Thymus (tissue), 14 donors: ENCODE data around the gene CEP128. TPM values are rescaled to one million over a fixed set of nuclear protein-coding genes. Genes with fewer than 3 reads are reported as not detected.

Experiments
- DNase-seq, 9 donors: peaks; one replicate each; pipeline ENCODE4 v3.0.0-alpha.2; 2013; ENCODE audit warnings: low spot score in 9 of 9, low read depth in 6 of 9, missing footprints in 1 of 9
- H3K27ac ChIP-seq, 2 donors: one replicate each; pipeline ENCODE4 v1.5.1; 2013; ENCODE audit warnings: control low read depth in 1 of 2, low read depth in 1 of 2, low read length in 1 of 2, mild to moderate bottlenecking in 1 of 2, moderate library complexity in 1 of 2
- H3K27me3 ChIP-seq, 2 donors: one replicate each; pipeline ENCODE4 v1.5.1; 2013; ENCODE audit warnings: low read length in 1 of 2; ENCODE audit not compliant: control insufficient read depth in 2 of 2, insufficient read depth in 1 of 2
- H3K36me3 ChIP-seq, 2 donors: one replicate each; pipeline ENCODE4 v1.5.1; 2013; ENCODE audit warnings: low read length in 1 of 2, mild to moderate bottlenecking in 1 of 2, moderate library complexity in 1 of 2; ENCODE audit not compliant: control insufficient read depth in 2 of 2, insufficient read depth in 2 of 2
- H3K4me1 ChIP-seq, 2 donors: one replicate each; pipeline ENCODE4 v1.5.1; 2013; ENCODE audit warnings: low read length in 2 of 2; ENCODE audit not compliant: control insufficient read depth in 2 of 2, insufficient read depth in 2 of 2
- H3K4me3 ChIP-seq, 2 donors: one replicate each; pipeline ENCODE4 v1.5.1; 2013; ENCODE audit warnings: low read length in 2 of 2, control low read depth in 1 of 2, mild to moderate bottlenecking in 1 of 2
- H3K9me3 ChIP-seq, 2 donors: one replicate each; pipeline ENCODE4 v1.5.1; 2013; ENCODE audit warnings: low read length in 1 of 2, mild to moderate bottlenecking in 1 of 2; ENCODE audit not compliant: control insufficient read depth in 2 of 2, insufficient read depth in 1 of 2
- WGBS: extraction: QIAGEN DNeasy Blood & Tissue Kit; methylation state at CpG from one replicate; pipeline ENCODE4 v1.1.7; 2013; 5-methylcytosine and 5-hydroxymethylcytosine counted together
- long read RNA-seq, 10 donors: transcript quantifications; one replicate each; lab custom pipeline, GENCODE V29; 2026
- polyA plus RNA-seq: library from polyadenylated mRNA; stranded (reverse); fragments of 200-250 nt; gene quantifications from one replicate; pipeline ENCODE4 v1.2.3, GENCODE V29; 2013
- total RNA-seq: library from RNA; stranded (reverse); fragments of 120-200 nt; gene quantifications from one replicate; pipeline ENCODE4 v1.2.4, GENCODE V29; 2013
- donor health status: healthy.

CEP128 gene
- total RNA-seq (63.5 TPM), polyA plus RNA-seq (7.6 TPM)
- long read RNA-seq, donor 1 = 0 reads
- long read RNA-seq, donor 2 = 0 reads
- long read RNA-seq, donor 3, partial matches to known transcripts = 0 of 3 reads
- long read RNA-seq, donor 3, other reads (novel, unspliced or antisense) = 0 of 3 reads
- long read RNA-seq, donor 4 = 0 reads
- long read RNA-seq, donor 5 = 0 reads
- long read RNA-seq, donor 6, partial matches to known transcripts = 0 of 3 reads
- long read RNA-seq, donor 6, other reads (novel, unspliced or antisense) = 0 of 3 reads
- long read RNA-seq, donor 7 = 0 reads
- long read RNA-seq, donor 8 = 0 reads
- long read RNA-seq, donor 9, partial matches to known transcripts = 0 of 1 reads
- long read RNA-seq, donor 9, other reads (novel, unspliced or antisense) = 0 of 1 reads
- long read RNA-seq, donor 10 = 0 reads

DNA sequence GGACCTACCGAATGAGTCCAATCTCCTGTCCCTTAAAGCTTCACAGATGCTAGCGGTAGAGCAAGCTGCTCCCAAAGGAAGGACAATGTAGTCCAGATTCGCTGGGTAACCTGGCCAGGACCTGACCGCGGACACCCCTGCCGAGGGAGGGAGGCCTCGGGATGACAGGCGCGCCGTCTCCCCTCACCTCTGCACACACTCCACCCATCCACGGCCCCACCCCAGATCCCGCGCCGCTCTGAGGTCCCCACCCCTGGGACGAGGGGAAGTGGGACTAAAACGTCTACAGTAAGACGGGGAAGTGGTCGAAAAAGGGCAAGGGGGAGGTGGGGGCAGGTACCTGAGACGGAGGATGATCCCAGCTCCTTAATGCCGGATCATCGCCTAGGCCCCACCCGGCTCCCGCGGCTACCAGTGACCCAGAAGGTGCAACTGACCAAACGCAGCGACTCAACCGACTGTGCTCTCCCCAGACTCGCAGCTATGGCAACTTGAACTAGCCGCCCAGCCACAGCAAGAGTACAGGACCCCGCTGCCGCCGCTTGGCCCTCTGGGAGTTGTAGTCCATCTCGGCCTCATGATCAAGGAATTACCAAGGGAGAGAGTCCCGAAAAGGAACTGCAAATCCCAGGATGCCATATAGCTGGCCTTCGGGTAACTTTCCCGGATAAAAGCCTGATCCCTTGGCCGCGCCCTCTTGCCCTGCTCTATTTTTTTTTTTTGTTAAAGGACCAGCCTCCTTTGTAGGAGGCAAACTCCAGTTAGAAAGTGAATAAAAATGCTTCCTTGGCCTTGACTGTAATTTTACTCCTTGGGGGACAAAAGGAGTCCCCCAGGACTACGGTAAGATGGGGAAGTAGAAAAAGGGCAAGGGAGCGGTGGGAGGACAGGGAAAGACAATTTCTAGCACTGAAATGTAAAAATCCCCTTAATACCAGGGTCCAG, at the start of gene CEP128:
Gene CEP128, minus strand, starts transcription at position 498 of the 945 bp plus-strand sequence.
- Histone ChIP-seq H3K36me3 (peaks cover 6 to 14% of the 10 kb centered on the region in 2 donors), H3K4me1 (peaks cover 10 to 12% of the 10 kb centered on the region in 2 donors), H3K4me3 (peak within 1 kb of the TSS; percentile 63 to 76), H3K27me3 (no peaks in the 10 kb centered on the region), H3K9me3 (no peaks in the 10 kb centered on the region), H3K27ac (peak within 1 kb of the TSS; percentile 22 to 53)
- 1% methylated on average over 40 of the region's 40 CpGs for WGBS
- DNase-seq = peak in 8 of 9 donors; percentile 74 to 91 (median 83)

DNA sequence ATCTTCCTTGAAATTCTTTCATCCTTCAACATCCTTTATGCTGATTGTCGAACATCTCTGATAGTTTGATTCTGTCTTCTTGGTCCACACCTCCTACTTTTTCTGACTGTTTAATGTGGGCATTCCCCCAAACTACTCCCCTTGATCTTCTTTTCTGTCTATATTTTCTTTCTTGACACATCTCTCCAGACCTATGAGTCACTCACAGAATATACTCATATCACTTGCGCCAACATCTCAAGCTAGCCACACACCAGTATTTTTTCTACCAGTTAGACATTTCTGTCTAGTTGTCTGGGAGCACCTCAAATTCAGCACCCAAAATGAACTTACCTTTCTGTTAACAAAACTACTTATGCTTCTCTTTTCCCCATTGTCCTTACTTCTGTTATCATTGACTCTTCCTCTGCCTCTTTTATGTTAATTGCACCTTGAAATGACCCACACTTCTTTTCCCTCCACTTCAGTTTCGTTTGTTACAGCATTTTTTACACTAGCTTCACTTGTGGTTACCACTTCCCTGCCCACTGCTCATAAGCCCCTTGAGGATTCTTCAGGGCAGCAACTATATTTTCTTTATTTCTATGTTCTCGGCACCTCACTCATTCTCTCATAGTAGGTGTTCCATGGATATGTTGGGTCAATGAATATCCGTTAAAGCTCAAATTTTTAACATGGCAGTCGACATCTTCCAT, 47.3 kb upstream of the CEP128 start:
- Histone ChIP-seq H3K27me3 (no peaks in the 10 kb centered on the region), H3K4me1 (peaks cover 15 to 25% of the 10 kb centered on the region in 2 donors), H3K36me3 (peaks cover 0 to 5% of the 10 kb centered on the region in 2 donors), H3K4me3 (no peak overlapping the region), H3K9me3 (no peaks in the 10 kb centered on the region), H3K27ac (no peak overlapping the region)
- 68% methylated on average over 6 of the region's 6 CpGs for WGBS
- no peak for DNase-seq

- Histone ChIP-seq H3K4me1 (peaks cover 15 to 25% of the 10 kb centered on the region in 2 donors), H3K27me3 (no peaks in the 10 kb centered on the region), H3K36me3 (peaks cover 0 to 5% of the 10 kb centered on the region in 2 donors), H3K4me3 (no peak overlapping the region), H3K27ac (no peak overlapping the region), H3K9me3 (no peaks in the 10 kb centered on the region)
- DNase-seq = no peak
- WGBS = 94% methylated on average over 1 of the region's 1 CpG
Observed at GRCh38 chr14:80988192-80988591, 46.7 kb upstream of the CEP128 start.

GRCh38 chr14:80987235-80988032, 45.9 kb upstream of the CEP128 start:
- Histone ChIP-seq H3K27ac (peak overlapping the region in 1 of 2 donors; percentile 44), H3K36me3 (peaks cover 0 to 5% of the 10 kb centered on the region in 2 donors), H3K4me3 (no peak overlapping the region), H3K9me3 (no peaks in the 10 kb centered on the region), H3K27me3 (no peaks in the 10 kb centered on the region), H3K4me1 (peaks cover 19 to 28% of the 10 kb centered on the region in 2 donors)
- DNase-seq = peak; percentile 58 to 92 (median 82)
- WGBS = 54% methylated on average over 6 of the region's 6 CpGs

GRCh38 chr14:80982711-80983110, 41.2 kb upstream of the CEP128 start:
- Histone ChIP-seq H3K27me3 (no peaks in the 10 kb centered on the region), H3K27ac (no peak overlapping the region), H3K4me3 (no peak overlapping the region), H3K4me1 (peaks cover 45 to 63% of the 10 kb centered on the region in 2 donors), H3K9me3 (no peaks in the 10 kb centered on the region), H3K36me3 (peaks cover 0 to 6% of the 10 kb centered on the region in 2 donors)
- no peak for DNase-seq
- WGBS = 95% methylated on average over 2 of the region's 2 CpGs

DNA sequence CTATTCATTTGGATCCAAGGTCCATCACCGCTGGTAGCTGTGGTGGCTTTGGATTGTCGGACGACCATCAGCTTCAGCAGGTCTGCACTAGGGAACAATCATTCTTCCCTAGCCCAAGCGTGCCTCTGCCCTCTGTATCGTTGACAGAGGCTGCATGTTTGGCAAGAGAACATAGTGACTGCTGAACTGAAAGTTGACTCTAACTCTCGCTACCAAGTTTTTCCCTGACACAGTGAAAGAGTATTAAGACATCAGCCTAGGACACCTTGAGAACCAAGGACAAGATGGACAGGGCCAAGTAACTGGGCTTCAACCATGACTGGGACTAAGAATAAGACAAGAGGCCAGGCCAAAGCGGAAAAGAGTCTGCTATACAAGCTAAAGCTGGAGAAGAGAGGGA, 40.1 kb upstream of the CEP128 start:
- Histone ChIP-seq H3K36me3 (peaks cover 0 to 6% of the 10 kb centered on the region in 2 donors), H3K9me3 (no peaks in the 10 kb centered on the region), H3K4me3 (no peak overlapping the region), H3K27ac (peak overlapping the region; percentile 70 to 72), H3K27me3 (no peaks in the 10 kb centered on the region), H3K4me1 (peaks cover 55 to 66% of the 10 kb centered on the region in 2 donors)
- 93% methylated on average over 7 of the region's 7 CpGs for WGBS
- no peak for DNase-seq

DNA sequence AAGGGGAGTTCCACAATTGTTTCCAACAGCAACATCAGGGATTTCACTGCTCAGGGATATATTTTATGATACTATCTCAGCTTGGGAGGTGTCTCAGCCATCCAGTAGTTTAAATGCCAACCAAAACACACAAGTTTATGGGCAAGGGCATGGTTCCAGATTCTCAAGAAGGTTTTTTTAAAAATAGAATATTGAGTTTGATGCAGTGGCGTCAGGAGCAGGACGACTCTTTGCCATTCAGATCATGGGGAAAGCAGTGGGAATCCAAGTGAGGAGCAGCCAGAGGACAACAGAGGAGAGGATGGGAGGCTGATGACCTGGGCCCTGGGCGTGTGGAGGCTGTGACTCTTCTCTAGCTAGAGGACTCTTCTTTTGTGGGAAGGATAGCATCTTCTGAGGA, 39.6 kb upstream of the CEP128 start:
- WGBS = 90% methylated on average over 3 of the region's 3 CpGs
- DNase-seq = no peak
- no peaks in the 10 kb centered on the region for H3K27me3 ChIP-seq
- H3K4me1 ChIP-seq = peaks cover 60 to 67% of the 10 kb centered on the region in 2 donors
- no peaks in the 10 kb centered on the region for H3K9me3 ChIP-seq
- peaks cover 2 to 6% of the 10 kb centered on the region in 2 donors for H3K36me3 ChIP-seq
- H3K4me3 ChIP-seq = no peak overlapping the region
- H3K27ac ChIP-seq = peak overlapping the region in 1 of 2 donors; percentile 70

- Histone ChIP-seq H3K4me3 (no peak overlapping the region), H3K4me1 (peaks cover 59 to 69% of the 10 kb centered on the region in 2 donors), H3K27me3 (no peaks in the 10 kb centered on the region), H3K36me3 (peaks cover 3 to 6% of the 10 kb centered on the region in 2 donors), H3K9me3 (no peaks in the 10 kb centered on the region), H3K27ac (peak overlapping the region; percentile 8 to 96)
- WGBS = 84% methylated on average over 2 of the region's 2 CpGs
- no peak for DNase-seq
Observed at GRCh38 chr14:80979951-80980350, 38.4 kb upstream of the CEP128 start.
